Measurements from ENCODE around the gene AGPAT3.

- TF ChIP-seq CTCF (IDR thresholded peaks at IDR 0.05) (no peak), POLR2A (IDR thresholded peaks at IDR 0.05) (no peak), POLR2AphosphoS5 (IDR thresholded peaks at IDR 0.05) (no peak), EP300 (IDR thresholded peaks at IDR 0.05) (no peak)
Observed at GRCh38 chr21:43892334-43892733, 27.3 kb downstream of the AGPAT3 start.
